Tibial artery (tissue), 4 donors: Measurements from ENCODE around the gene HMCN1.

ENCODE experiments used
- DNase-seq, 2 donors: peaks; one replicate each; pipeline ENCODE4 v3.0.0-alpha.2; 2019
- H3K27ac ChIP-seq, 2 donors: fragments of 200-600 bp; sonication (generic) in 1 of 2; 1 replicate in 1 of 2; 2 replicates in 1 of 2; pipeline ENCODE4 v1.5.1; 2018 to 2019; ENCODE audit warnings: mild to moderate bottlenecking in 1 of 2
- H3K27me3 ChIP-seq, 2 donors: fragments of 200-600 bp; sonication (generic) in 1 of 2; one replicate each; pipeline versions ENCODE4 v1.5.1 to v1.6.0; 2016 to 2019
- H3K36me3 ChIP-seq, 3 donors: fragments of 200-600 bp; sonication (generic) in 2 of 3; one replicate each; pipeline ENCODE4 v1.5.1; 2016 to 2019; ENCODE audit warnings: mild to moderate bottlenecking in 2 of 3
- H3K4me1 ChIP-seq, 4 donors: fragments of 200-600 bp; sonication (generic) in 2 of 4; 1 replicate in 3 of 4; 2 replicates in 1 of 4; pipeline ENCODE4 v1.5.1; 2016 to 2019
- H3K4me3 ChIP-seq, 2 donors: fragments of 200-600 bp; sonication (generic) in 1 of 2; 1 replicate in 1 of 2; 2 replicates in 1 of 2; pipeline ENCODE4 v1.5.1; 2018 to 2019; ENCODE audit warnings: mild to moderate bottlenecking in 2 of 2
- H3K9me3 ChIP-seq, 3 donors: fragments of 200-600 bp; sonication (generic) in 1 of 3; one replicate each; pipeline ENCODE4 v1.5.1; 2016 to 2019
- intact Hi-C: fragments of 100-400 bp; cut with DNase I; formaldehyde crosslinking; loops from one replicate; pipeline ENCODE4 v1.15.0; 2023; ENCODE audit warnings: low total_unique reads
- TF ChIP-seq, protein P1 (sequence below), 2 experiments: fragments of 200-600 bp in 1 of 2; fragments of 450-650 bp in 1 of 2; IDR thresholded peaks; one replicate each; pipeline ENCODE4 v1.5.1; 2017 to 2019; ENCODE audit warnings: antibody characterized with exemption in 2 of 2, mild to moderate bottlenecking in 1 of 2, moderate library complexity in 1 of 2

HMCN1 gene

DNA sequence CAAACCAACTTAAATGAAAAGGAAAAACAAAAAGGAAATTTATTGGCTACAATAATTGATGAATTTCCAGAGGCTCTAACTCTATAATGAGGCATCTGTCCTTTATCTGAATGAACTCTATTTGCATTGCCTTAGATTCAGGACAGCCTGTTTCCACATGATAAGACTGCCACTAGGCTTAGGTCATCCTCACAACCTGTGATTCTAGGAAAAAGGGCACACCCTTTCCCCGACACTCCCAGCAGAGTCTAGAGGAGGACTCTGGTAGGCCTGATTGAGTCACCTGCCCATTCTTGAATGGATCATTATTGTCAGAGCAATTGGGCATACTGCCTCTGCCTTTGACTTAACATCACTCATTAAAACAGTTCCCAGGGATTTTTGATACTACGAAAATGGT lies 378.1 kb downstream of the HMCN1 start:
- no peaks in the 10 kb centered on the region for H3K27me3 ChIP-seq
- H3K4me1 ChIP-seq, result no peaks in the 10 kb centered on the region
- DNase-seq, result no peak
- intact Hi-C loops, result no loop called here
- no peak overlapping the region for H3K4me3 ChIP-seq
- H3K27ac ChIP-seq, result no peak overlapping the region
- TF ChIP-seq, protein P1, sequence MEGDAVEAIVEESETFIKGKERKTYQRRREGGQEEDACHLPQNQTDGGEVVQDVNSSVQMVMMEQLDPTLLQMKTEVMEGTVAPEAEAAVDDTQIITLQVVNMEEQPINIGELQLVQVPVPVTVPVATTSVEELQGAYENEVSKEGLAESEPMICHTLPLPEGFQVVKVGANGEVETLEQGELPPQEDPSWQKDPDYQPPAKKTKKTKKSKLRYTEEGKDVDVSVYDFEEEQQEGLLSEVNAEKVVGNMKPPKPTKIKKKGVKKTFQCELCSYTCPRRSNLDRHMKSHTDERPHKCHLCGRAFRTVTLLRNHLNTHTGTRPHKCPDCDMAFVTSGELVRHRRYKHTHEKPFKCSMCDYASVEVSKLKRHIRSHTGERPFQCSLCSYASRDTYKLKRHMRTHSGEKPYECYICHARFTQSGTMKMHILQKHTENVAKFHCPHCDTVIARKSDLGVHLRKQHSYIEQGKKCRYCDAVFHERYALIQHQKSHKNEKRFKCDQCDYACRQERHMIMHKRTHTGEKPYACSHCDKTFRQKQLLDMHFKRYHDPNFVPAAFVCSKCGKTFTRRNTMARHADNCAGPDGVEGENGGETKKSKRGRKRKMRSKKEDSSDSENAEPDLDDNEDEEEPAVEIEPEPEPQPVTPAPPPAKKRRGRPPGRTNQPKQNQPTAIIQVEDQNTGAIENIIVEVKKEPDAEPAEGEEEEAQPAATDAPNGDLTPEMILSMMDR (IDR thresholded peaks at IDR 0.05), result no peak
- no peaks in the 10 kb centered on the region for H3K36me3 ChIP-seq
- H3K9me3 ChIP-seq, result no peaks in the 10 kb centered on the region

DNA sequence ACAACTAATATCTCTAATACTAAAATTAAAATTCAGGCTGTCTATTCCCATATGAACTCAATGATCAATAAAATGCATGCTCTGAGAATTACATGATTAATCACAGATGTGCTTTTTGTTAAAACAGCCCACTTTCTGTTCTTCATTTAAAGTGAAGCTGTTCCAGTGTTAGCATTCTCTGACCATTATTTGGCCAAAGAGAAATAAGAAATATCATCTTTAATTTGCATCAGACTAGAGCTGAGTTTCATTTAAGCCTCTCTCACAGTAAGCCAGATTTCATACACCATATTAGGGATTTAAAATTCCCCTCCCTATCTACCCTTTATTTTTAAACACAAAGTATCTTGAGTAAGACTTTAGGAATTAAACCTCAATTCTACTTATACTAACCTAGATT lies 379.3 kb downstream of the HMCN1 start:
- Histone ChIP-seq H3K4me3 (no peak overlapping the region), H3K27me3 (no peaks in the 10 kb centered on the region), H3K36me3 (no peaks in the 10 kb centered on the region), H3K9me3 (no peaks in the 10 kb centered on the region), H3K27ac (no peak overlapping the region), H3K4me1 (no peaks in the 10 kb centered on the region)
- TF ChIP-seq, protein P1 (IDR thresholded peaks at IDR 0.05), result no peak
- no peak for DNase-seq
- intact Hi-C loops, result no loop called here

DNA sequence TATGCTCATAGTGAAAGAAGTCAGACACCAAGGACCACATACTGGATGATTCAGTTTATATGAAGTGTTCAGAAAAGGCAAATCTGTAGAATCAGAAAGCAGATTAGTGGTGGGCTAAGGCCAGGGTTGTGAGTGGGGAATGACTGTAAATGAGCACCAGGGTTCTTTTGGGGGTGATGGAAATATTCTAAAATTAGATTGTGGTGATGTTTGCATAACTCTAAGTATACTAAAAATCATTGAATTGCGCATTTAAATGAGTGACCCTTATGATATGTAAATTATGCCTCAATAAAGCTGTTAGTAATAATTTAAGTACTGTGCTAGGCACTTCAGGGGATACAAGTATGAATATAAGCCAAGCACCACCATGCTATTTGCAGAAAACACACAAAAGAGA lies 384.5 kb downstream of the HMCN1 start:
- H3K36me3 ChIP-seq, result peaks cover 0 to 3% (median 0%) of the 10 kb centered on the region in 3 donors
- no peaks in the 10 kb centered on the region for H3K4me1 ChIP-seq
- no peak overlapping the region for H3K4me3 ChIP-seq
- intact Hi-C loops, result no loop called here
- TF ChIP-seq, protein P1 (IDR thresholded peaks at IDR 0.05), result no peak
- H3K9me3 ChIP-seq, result no peaks in the 10 kb centered on the region
- no peak for DNase-seq
- no peak overlapping the region for H3K27ac ChIP-seq
- no peaks in the 10 kb centered on the region for H3K27me3 ChIP-seq

DNA sequence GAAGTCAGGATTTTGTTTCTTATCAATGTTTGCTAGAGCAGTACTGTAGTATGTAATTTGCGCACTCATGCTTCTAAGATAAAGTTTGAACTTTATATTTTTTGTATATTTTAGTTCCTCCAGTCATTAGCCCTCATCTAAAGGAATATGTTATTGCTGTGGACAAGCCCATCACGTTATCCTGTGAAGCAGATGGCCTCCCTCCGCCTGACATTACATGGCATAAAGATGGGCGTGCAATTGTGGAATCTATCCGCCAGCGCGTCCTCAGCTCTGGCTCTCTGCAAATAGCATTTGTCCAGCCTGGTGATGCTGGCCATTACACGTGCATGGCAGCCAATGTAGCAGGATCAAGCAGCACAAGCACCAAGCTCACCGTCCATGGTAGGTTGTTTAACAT lies 388.6 kb downstream of the HMCN1 start:
- H3K4me1 ChIP-seq, result no peaks in the 10 kb centered on the region
- no peak for DNase-seq
- H3K27me3 ChIP-seq, result no peaks in the 10 kb centered on the region
- intact Hi-C loops, result no loop called here
- peaks cover 0 to 3% (median 0%) of the 10 kb centered on the region in 3 donors for H3K36me3 ChIP-seq
- H3K4me3 ChIP-seq, result no peak overlapping the region
- no peaks in the 10 kb centered on the region for H3K9me3 ChIP-seq
- H3K27ac ChIP-seq, result no peak overlapping the region
- TF ChIP-seq, protein P1 (IDR thresholded peaks at IDR 0.05), result no peak

DNA sequence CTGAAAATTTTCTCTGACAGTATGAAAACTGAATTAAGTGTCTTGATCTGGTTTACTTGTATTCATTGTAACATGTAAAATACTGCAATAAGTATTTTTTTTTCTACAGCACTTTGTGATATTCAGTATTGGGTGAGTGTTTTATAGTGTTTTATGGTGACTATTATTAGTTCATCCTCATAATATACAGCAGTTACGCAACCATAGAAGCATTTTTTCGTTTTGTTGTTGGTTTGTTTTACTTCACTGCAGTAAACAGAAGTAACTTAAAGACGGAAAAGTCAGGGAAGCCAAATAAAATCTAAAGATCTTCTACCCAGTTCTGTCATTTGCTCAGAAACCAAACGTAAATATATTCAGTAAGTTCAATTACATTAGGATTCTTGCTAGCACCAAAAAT lies 390.8 kb downstream of the HMCN1 start:
- H3K27me3 ChIP-seq, result no peaks in the 10 kb centered on the region
- no peak for DNase-seq
- no peak overlapping the region for H3K4me3 ChIP-seq
- no peaks in the 10 kb centered on the region for H3K4me1 ChIP-seq
- H3K9me3 ChIP-seq, result no peaks in the 10 kb centered on the region
- H3K27ac ChIP-seq, result no peak overlapping the region
- intact Hi-C loops, result no loop called here
- H3K36me3 ChIP-seq, result peaks cover 0 to 3% (median 0%) of the 10 kb centered on the region in 3 donors
- TF ChIP-seq, protein P1 (IDR thresholded peaks at IDR 0.05), result no peak

DNA sequence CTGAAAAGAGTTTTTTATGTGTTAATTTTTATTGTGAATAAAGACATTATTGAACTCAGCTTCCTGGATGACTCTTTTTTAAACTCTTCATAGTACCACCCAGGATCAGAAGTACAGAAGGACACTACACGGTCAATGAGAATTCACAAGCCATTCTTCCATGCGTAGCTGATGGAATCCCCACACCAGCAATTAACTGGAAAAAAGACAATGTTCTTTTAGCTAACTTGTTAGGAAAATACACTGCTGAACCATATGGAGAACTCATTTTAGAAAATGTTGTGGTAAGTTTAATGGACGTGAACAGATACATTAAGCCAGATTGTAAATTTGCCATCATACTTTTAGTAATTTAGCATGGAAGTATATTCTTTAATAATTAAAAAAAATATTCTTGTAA lies 391.3 kb downstream of the HMCN1 start:
- no peak overlapping the region for H3K4me3 ChIP-seq
- intact Hi-C loops, result no loop called here
- H3K9me3 ChIP-seq, result peaks cover 0 to 3% (median 0%) of the 10 kb centered on the region in 3 donors
- no peak overlapping the region for H3K27ac ChIP-seq
- H3K36me3 ChIP-seq, result peaks cover 0 to 3% (median 0%) of the 10 kb centered on the region in 3 donors
- DNase-seq, result no peak
- no peaks in the 10 kb centered on the region for H3K27me3 ChIP-seq
- TF ChIP-seq, protein P1 (IDR thresholded peaks at IDR 0.05), result no peak
- no peaks in the 10 kb centered on the region for H3K4me1 ChIP-seq
